GM18520 (cell line): ENCODE measurements around the gene MAP3K7CL.

Experiments used
- ATAC-seq: cut with Tn5 transposase; IDR thresholded peaks from one replicate; pipeline ENCODE4 v1.9.1; 2021; ENCODE audit not compliant: unreplicated experiment

The MAP3K7CL gene, protein sequence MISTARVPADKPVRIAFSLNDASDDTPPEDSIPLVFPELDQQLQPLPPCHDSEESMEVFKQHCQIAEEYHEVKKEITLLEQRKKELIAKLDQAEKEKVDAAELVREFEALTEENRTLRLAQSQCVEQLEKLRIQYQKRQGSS

GRCh38 chr21:29130270-29130969 lies at the start of gene MAP3K7CL:
MAP3K7CL (plus strand) TSS chr21:29130644; CDS start chr21:29133345, 2,701 bp downstream.
- ATAC-seq, result no peak

GRCh38 chr21:29082046-29082815 lies 48.2 kb upstream of the MAP3K7CL start:
- ATAC-seq, result no peak

DNA sequence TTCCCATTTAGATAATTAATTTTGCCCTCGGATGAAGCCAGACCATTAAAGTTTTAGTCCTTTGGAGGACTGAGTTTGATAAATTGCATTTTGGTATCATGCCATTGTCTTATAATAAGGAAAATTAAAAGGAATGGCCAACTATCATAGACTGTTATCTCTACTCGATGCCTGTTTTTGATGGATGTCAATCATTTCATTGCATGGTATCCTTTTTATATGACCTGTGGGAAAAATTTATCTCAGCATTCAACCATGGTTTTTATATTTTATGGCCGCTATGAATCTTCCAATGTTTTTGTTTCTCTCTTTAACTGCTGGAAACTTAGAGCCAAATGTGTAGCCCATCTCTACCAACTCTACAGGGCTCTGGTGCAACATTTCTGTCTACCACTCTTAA lies 47.1 kb upstream of the MAP3K7CL start:
- no peak for ATAC-seq

- ATAC-seq, result no peak
Observed at GRCh38 chr21:29084372-29084771, 46.1 kb upstream of the MAP3K7CL start.

GRCh38 chr21:29085106-29085752 lies 45.2 kb upstream of the MAP3K7CL start:
- no peak for ATAC-seq

GRCh38 chr21:29091033-29091432 lies 39.4 kb upstream of the MAP3K7CL start:
- ATAC-seq, result no peak

DNA sequence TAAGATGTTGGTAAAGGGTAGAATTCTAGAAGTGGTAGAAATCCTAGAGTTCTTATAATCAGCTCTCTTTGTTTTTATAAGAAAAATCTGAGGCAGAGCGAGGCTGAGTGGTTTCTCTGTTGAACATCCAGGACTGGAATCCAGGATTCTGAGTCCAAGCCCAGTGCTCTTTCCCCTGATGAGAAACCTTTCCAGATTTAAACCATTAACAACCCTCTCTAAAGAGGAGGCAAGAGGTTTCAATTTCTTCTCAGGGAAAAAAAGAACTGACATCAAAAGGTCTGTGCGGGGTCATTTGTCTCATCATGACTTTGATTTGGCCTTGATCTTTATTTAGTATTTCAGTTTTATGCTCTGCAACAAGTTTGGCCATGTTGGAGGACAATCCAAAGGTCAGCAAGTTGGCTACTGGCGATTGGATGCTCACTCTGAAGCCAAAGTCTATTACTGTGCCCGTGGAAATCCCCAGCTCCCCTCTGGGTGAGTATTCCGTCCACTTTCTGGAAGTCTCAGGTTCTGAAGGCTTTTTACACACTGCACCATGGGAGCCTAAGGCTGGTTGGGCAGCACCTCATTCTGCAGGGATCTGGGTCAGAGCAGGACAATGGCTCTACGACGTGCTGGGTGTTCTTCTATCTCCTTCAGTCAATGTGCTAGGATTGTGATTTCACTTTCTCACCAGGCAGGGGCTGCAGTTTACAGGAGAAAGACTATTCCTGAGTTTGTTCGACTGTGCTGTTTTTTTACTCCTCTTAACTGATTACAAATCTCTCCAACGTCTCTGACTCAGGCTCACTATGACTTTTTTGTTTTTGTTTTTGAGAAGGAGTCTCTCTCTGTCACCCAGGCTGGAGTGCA lies 38.1 kb upstream of the MAP3K7CL start:
- ATAC-seq, result no peak

DNA sequence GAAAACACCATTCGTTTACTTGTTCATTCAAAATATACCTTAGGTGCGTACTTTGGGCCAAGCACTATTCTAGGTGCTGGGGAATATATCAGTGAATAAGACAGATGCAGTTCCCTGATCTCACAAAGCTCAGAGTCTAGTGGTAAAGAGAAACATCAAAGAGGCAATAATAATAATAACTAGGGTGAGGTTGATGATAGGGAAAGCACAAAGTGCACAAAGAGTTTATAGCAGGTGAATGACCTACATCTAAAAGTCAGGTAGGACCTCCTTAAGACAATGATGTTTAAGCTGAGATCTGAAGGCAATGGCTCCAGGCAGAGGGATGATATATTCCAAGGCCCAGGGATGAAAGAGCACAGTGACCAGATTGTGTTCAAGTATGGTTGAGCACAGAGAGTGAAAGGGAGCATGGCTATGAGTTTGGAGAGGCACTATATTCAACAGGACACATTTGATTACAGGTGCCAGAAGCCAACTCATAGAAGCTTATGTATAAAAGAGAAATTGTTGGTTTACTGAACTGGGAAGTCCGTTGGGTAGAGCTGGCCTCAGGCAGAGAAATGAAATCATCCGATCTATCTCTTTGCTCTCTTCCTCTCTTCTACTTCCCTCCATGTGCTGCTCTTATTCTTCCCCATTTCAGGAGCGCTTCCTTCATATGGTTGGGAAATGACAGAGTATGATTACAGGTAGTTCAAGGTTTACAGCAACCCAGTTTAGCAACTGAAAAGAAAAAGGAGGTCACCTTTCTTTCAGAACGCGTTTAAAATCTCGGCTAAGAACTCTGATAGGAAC lies 34.0 kb upstream of the MAP3K7CL start:
- ATAC-seq, result no peak

- no peak for ATAC-seq
Observed at GRCh38 chr21:29098156-29098555, 32.3 kb upstream of the MAP3K7CL start.

DNA sequence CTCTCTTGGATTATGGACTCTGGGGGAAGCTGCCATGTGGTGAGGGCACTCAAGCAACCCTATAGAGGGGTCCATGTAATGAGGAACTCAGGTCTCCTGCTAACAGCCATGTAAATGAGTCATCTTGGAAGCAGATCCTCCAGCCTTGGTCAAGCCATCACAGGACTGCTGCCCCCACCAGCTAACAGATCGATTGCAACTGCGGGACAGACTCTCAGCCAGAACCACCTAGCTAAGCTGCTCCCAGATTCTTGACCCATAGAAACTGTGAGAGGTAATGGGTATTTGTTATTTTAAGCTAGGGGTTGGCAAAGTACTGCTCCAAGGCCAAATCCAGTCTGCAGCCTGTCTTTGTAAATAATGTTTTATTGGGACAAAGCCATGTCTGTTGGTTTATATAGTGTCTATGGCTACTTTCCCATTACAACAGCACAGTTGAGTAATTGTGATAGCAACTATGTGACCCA lies 27.6 kb upstream of the MAP3K7CL start:
- ATAC-seq, result no peak

DNA sequence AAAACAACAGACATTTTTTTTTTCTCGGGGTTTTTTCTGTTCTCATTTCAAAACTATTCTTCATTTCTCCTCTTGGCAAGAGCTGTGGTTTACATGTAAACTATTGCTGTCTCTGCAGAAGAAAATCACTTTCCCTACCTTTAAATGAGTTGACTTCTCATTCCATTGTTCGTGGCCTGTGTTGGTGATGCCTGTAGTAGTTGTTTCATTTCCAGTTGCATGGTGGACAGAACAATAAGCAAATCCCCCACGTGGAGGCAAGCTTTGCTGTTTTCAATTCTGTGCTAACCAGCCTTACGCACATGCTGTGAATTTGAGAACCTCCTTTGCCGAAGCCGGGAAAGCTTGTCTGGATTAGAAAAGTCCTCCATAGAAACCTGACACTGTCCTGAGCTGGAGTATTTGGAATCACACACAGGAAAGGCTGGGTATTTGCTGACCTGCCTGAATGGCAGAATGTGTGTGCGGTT lies 26.2 kb upstream of the MAP3K7CL start:
- peak; percentile 75 for ATAC-seq

DNA sequence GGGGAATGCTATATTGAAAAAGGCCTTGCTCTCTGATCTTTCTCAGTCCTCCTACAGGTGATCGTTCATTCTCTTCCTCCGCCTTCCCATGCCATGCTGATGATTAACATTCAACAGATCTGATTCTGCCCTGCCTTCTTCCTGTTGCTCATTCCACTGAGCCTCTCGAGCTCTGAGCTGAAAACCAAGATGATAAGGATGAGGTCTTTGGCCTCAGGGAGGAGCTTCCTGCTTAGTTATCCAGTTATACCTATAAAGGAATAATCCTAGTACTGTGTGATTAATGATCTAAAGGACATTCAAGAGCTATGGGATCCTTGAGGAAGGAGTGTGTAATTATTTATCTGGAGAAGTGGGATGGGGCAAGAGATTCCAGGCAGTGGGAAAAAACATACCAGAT lies 25.2 kb upstream of the MAP3K7CL start:
- no peak for ATAC-seq

DNA sequence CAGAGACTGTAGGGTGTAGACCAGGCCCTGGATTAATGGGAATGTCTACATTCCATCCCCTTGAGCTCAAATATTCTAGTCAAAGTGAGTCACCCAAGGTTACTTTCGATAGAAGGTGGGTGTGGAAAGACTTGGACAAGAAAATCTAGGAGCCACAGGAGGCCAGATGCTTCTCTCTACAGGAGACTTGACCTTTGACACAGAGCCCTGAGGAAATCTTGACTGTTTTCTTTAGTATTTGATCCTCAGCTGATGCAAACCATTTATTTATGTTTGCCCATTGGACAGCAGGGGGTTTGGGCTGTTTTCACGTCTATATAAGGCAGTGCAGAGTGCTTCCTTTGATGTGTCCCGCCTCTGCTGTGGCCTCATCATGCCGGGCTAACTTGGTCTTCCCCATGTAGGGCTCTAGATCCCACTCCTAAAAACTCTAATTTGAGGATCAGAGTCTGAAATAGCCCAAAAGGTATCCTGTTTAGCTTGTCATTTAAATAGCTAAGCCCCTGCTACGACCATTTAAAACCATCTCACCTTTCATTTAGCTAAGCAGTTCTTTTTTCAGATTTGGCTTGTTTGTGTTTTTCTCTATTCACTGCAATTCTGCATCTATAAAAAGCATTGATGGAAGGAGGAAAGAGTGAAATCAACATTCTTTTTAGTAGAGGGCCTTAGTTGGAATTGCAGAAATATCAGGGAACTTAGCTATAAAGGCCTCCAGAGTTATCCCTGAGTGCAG lies 15.5 kb upstream of the MAP3K7CL start:
- no peak for ATAC-seq

GRCh38 chr21:29115899-29116298 lies 14.5 kb upstream of the MAP3K7CL start:
- no peak for ATAC-seq

- ATAC-seq, result no peak
Observed at GRCh38 chr21:29117372-29117955, 13.0 kb upstream of the MAP3K7CL start.

DNA sequence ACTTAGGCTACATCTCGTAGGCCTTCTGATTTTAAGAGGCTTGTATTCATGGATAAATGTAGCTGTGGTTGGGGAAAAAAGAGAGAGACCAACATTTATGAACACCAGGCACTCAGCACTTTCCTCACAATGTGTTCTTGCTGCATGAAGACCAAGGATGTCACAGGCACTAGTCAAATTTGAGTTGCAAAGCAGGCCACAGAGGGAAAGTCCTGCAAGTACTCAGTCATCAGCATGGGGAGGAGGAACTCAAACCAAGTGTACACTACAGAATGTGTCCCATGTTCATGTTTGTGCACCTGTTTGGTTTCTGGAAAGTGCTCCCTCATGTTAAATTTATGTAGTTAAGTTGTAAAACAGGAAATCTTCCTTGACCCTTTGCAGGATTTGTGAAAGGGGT lies 8.7 kb upstream of the MAP3K7CL start:
- ATAC-seq, result peak; percentile 86

- ATAC-seq, result no peak
Observed at GRCh38 chr21:29124645-29125044, 5.8 kb upstream of the MAP3K7CL start.

GRCh38 chr21:29125191-29125590 lies 5.3 kb upstream of the MAP3K7CL start:
- peak; percentile 70 for ATAC-seq

DNA sequence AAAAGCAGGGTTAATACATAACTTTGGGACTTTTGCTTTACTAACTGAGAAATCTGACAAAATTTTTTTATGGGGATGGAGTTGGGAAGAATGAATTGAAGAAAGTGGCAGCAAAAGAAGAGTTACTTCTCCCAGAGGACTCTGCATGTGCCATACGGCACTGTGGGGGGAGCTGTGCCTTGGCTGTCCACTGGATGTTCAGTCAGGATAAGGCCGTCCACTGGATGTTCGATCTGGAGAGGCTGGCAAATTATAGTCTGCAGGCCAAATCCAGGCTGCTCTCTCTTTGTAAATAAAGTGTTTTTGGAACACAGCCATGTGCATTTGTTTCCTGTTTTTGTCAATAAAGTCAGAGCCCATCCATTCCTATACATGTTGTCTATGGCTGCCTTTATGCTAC lies 4.5 kb upstream of the MAP3K7CL start:
- ATAC-seq, result no peak
